Spleen (tissue), 7 donors: Measurements from ENCODE around the gene PDE3A.

ENCODE experiments used
- POLR2AphosphoS5 ChIP-seq, 3 donors: sonication (generic); formaldehyde crosslinking; IDR thresholded peaks; one replicate each; pipeline ENCODE4 v1.5.1; 2017; ENCODE audit warnings: antibody characterized with exemption in 3 of 3
- TF ChIP-seq, protein P1 (sequence below), 11 experiments: fragments of 200-600 bp in 7 of 11; fragments of 450-650 bp in 4 of 11; sonication (generic) in 4 of 11; IDR thresholded peaks in 8 of 11; conservative IDR thresholded peaks in 3 of 11; 1 replicate in 7 of 11; 2 replicates in 4 of 11; pipeline versions ENCODE4 v1.4.0 to v1.8.0; 2016 to 2021; ENCODE audit warnings: antibody characterized with exemption in 11 of 11, inconsistent platforms in 4 of 11, mild to moderate bottlenecking in 1 of 11
- donor health status: DM: no; HTN: no; CAD: no; lungs with moderate emphysema.
- donor health status: DM: no; HTN: no; CAD: no.
- donor health status: DM: no; HTN: no; CAD: no.

DNA sequence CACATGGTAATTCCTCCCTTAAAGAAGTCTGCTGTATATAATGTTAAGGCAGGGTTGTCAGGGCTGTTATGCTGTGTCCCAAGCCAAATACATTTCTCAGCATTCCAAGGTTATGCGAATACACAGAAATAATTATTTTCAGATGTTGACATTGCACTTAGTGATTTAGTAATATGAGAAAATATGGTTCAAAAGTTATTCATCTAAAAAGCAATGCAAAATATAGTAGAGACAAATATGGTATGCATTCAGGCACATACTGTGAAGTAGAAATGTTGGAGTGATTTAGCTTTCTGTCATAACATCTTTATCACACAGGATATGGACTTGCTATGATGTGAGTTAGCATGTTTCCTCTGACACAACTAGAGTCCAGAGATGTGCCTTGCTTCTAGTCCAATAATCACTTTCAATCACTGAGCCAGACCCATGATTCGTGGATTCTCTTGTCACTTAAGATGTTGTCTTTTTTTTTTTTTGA is 70.0 kb downstream of the PDE3A start:
- TF ChIP-seq, protein P1, sequence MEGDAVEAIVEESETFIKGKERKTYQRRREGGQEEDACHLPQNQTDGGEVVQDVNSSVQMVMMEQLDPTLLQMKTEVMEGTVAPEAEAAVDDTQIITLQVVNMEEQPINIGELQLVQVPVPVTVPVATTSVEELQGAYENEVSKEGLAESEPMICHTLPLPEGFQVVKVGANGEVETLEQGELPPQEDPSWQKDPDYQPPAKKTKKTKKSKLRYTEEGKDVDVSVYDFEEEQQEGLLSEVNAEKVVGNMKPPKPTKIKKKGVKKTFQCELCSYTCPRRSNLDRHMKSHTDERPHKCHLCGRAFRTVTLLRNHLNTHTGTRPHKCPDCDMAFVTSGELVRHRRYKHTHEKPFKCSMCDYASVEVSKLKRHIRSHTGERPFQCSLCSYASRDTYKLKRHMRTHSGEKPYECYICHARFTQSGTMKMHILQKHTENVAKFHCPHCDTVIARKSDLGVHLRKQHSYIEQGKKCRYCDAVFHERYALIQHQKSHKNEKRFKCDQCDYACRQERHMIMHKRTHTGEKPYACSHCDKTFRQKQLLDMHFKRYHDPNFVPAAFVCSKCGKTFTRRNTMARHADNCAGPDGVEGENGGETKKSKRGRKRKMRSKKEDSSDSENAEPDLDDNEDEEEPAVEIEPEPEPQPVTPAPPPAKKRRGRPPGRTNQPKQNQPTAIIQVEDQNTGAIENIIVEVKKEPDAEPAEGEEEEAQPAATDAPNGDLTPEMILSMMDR (IDR thresholded peaks at IDR 0.05 in 8 of 11, conservative IDR thresholded peaks at IDR 0.05 in 3 of 11): no peak
- no peak for TF ChIP-seq POLR2AphosphoS5 (IDR thresholded peaks at IDR 0.05)
